HG03575 (cell line): Measurements from ENCODE around the gene RRBP1.

ENCODE experiments used
- ATAC-seq: cut with Tn5 transposase; IDR thresholded peaks from one replicate; pipeline ENCODE4 v1.9.1; 2021; ENCODE audit not compliant: unreplicated experiment, insufficient number of reproducible peaks, low FRiP score; ENCODE audit errors: extremely low read depth

The RRBP1 gene

DNA sequence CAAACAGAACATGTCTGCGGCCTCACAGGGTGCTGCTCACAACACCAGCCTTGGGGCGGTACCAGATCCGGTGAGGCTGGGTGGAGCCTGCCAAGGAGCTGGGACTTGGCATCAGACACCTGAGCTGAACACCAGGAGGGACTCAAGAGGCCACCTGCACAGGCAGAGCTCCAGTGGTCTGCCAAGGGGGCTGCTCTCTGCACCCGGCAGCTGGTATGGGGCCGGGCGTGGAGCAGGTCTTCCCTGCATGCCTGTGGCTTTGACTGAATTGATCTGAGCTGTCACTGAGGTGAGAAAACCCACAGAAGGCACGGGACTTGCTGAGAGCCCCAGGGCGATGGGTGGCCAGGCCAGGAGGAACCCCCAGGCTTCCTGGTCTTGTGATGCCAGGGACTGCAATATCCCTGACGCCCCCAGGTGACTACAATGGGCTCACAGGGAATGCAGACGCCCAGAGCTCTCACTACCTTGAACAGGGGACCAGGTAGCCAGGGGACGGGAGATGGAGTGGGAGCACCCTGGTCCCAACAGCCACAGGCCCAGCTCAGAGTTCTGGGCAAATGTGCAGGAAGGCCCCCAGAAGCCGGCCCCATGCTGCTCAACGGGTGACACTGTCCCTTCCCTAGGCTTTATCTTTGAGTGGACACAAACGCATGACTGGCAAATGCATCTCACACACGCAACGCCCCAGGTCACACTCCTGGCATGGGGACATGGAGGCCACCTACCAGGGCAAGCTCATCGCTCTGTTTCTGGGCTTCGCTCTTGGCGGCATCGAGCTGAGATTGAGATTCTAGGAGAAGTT is 64.0 kb downstream of the RRBP1 start:
- ATAC-seq, result no peak

DNA sequence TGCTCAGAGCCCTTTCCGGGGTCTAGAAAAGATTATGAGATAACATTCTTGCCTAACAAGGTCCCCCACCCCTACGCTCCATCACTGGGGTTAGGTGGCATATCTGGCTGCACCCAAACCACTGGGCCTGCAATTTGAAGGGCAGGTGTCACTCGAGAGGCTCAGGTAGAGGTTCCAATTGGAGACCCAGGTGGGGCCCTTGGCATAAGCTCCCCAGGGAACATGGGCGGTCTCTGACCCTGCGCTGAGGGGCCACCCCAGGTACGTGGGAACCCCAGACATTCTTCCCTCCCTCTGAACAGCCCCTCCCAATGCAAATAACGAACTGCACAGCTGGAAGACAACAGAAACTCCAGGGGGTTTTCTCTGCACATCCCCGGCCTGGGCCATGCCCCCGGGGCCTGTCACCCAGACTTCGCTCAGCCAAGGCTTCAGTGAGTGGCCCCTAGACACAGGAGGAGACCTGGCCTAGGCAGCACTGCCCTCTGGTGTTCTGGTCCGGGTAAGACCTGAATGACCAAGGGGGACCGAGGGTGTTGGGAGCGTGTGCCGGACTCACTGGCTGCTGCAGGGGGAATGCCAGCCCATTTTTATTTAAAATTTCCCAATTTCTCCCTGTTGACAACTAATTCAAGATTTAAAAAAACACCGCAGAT is 64.7 kb downstream of the RRBP1 start:
- no peak for ATAC-seq

DNA sequence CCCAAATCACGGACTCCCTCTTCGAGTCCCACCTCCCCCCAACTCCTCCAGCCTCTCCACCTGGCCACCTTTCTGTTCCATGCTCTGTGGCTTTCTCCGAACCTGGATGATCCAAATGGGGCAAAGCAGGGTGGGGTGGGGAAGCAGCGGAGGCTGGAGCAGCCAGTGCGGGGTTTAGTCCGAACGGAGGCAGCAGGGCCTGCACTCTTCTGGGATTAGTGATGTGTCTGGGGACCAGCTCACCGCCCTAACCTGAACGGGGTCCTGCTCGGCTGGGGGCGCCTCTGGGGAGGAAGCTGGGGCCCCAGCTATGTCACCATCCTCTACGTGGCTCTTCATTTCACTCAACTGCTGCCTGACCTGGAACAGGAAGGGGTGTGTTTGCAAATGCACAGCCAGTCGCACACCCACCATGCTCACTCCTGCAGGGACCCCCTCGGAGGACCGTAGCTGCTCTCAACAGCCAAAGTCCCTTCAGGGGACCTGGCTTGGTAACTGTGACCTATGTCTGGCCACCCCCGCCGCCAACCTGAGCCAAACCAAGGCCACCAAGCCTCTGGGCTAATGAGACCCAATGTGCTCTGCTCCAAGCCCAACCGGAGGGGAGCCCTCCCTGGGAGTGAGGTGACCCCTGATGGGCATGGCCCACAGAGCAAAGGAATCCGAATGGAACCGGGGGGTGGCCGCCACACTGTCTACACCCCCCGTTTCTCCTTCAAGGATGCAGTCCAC is 65.4 kb downstream of the RRBP1 start:
- ATAC-seq, result no peak

DNA sequence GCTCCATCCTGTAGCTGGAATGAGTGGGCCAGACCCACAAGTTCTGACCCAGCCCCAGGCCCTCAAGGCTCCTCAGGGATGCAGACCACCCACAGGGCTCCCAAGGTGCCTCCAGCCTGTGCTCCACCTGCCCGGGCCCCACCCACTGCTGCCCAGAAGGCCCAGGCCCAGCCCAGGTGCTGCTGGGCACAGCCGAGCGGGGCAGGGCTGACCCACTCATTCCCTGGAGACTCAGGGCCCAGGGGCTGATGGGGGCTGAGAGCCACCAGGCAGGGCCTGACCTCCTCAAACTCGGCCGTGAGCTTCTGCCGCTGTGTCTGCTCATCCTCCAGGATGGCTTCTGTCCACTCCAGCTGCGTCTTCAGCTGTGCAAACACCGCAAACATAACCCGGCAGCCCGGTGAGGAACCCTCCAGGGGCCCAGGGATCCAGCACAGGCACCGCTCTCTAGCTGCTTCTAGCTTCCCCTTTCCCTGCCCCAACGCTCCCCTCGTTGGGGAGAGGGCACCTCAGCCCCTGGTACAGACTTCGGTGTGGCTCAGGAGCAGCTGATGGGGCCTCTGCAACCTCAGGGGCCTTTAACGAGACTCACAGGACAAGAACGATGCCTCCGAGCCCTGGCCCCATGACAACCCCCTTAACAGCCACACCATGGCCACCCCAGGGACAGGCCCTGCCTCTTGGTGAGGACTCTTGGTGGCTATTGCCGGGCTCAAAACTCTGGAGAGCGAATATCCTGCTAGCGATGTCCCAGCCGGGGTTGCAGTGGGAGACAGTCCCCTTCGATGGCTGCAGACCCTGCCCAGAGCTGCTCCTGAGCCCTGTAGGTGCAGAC is 66.2 kb downstream of the RRBP1 start:
- ATAC-seq, result no peak

DNA sequence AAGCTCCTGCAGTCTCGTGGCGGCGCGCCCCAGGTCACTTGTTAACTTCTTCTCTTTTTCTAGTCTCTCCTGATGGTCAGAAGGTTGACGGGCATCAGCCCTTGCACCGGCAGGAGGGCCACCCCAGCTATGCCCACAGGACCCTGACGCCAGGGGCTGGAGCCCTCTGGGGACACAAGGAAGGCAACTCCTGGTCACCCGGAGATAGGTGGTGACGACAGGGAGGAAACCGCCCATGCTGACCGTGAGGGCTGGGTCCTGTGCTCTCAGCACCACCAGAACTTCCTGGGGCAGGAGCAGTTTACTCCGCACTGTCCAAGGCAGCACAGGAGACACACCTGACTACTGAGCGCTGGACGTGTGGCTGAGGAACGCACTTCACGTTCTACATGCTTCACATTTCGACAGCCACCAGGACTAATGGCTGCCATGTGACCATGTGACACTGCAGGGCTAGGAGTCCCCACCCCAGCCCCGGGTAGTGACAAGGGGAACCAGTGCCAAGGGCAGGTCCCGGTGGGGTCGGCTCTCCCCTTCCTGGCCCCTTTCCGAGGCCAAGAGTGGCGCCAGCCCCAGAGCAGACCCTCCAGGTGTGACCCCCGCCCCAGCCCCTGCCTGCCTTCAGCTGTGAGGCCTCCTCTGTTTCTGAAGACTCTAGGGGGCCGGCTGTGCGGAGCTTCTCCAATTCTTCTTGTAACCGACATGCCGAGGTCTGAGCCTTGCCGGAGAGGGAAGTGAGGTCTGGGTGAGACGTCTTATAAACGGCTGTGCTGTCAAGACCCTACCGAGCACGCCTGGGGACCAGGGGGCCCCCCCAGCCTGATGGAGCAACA is 67.0 kb downstream of the RRBP1 start:
- no peak for ATAC-seq

DNA sequence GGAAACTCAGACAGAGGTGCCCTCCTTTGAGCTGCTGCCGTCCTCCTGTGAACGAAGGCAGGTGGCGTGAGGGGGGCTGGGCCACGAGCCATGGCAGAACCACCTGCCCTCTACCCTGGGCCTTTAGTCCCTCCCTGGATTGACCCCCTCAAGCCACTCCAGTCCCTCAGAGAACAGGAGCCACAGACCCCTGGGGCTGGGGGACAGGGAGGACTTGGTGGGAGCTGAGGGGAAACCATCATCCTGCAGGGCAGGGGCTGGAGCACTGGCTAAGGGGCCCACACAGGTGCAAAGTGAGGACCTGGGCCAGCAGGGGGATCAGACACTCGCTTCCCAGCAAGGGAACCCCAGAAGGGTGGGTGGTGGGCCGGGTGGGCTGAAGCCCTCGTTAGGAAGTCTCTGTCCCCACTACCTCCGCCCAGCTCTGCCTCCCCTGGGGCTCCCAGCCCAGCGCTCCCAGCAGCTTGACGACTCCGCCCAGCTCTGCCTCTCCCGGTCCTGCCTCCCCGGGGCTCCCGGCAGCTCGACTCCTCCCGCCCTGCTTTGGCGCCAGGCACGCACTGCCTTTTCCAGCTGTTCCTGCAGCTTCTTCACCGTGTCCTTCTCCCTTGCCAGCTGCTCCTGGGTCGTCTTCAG is 67.7 kb downstream of the RRBP1 start:
- no peak for ATAC-seq

DNA sequence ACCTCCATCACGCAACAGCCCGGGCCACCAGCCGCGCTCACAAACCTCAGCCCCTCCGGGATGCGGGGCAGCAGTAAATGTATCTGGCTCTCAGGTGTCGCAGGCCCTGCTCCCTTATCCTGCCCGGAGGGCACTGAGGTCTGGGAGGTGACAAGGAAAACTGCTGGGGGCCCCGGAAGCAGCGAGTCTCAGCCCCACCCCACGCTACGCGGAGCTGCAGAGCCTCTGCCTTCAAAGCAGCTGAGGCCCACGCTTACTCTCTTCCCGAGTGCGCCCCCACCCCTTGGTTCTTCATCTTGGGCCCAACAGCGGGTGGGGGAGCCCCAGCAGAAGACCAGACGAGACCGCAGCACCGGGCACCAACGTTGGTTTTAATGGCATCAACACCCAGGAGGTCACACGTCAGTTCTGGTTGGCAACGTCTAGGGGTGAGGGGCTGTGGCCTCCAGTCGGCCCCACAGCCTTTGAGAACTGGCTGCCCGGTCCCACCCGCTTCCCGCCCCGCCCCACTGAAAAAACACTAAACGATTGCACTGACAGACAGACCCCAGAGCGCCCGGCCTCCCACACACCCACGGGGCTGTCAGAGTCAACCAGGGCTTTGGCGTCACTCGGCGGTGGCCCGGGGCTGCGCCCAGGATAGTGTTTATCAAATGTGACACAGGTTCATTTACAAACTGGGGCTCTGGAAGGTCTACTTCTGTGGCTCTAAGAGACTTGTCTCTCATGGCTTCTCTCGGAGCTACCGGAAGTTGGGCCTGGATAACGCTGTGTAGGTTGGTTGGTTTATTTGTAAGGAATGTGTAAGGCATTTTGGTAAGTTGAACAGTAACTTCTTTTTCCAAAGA is 68.5 kb downstream of the RRBP1 start:
- no peak for ATAC-seq

DNA sequence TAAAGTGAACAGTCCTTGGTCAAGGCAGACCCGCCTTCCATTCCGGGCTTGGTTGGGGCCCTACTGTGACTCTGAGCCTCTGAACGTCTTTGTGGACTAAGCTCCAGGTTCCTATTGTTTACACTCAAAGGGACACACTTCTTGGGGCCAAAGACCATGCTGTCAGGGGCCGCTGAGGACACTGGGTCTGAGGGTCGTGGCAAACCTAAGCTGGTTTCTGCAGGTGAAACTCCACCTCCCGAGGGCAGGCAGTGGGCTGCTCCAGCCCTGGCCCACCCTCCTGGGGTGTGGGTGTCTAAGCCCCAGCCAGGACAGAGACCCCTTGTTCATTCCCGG is 69.1 kb downstream of the RRBP1 start:
- no peak for ATAC-seq

DNA sequence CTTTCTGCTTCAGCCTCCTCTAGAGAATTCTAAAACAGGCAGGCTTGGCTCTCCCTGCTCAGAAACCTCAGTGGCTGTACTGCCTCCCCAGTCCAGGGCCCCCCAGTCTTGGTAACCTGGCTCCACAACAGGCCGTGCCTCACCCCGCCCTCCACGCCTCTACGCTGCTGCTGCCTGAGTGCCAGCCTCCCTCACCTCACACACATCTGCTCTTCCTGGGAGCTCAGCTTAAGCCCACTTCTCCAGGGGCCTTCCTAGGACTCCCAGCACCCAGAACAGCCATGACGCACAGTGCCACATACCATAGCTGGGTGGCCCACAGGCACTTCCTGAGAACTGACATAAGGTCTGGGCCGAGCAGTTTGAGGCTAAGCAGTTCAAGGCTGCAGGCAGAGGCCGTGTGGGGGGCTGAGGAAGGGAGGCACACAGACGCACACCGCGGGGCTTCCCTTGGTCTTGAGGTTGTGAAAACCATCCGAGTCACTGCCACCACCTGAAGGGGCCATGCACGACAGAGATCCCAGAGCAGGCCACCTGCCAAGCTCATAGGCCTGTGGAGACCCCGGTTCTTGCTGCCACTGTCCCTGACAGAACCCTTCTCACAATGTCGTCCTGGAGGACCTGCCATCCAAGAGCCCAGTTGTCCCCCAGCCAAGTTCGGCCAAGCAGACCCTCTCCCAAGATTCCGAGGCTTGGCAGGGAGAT is 69.6 kb downstream of the RRBP1 start:
- ATAC-seq, result no peak

DNA sequence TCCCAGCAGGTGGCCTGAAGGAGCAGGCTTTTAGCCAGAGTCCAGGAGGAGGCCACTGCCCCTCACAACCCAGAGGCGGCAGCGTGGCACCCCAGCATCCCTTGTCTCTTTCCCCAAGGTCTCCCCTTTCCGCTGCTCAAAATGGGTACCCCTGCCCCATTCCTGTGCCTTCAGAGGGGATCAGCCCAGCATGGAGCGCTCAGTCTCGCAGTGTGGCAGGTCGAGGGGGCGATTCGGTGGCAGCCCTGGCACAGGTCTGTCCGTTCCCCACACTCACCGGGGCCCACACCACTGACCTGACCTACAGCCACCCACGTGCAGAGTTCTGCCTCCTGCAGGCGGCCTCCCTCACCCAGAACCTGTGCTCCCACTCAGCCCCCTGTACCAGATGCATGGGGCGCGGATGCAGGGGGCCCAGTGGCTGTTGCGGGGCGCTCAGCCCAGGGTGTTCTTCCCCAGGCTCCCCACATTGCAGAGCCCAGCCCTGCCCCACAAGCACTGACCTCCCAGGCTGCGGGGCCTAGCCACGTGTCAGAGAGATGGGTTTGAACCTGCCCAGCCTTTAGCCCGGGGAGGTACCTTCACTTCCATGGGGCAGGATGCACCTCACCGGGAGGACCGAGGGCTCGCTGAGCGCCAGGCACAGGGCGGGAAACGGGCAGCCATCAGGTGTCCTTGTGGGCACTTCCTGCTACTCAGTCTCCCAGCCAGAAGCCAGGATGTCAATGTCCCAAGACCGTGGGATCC is 70.3 kb downstream of the RRBP1 start:
- ATAC-seq, result no peak

DNA sequence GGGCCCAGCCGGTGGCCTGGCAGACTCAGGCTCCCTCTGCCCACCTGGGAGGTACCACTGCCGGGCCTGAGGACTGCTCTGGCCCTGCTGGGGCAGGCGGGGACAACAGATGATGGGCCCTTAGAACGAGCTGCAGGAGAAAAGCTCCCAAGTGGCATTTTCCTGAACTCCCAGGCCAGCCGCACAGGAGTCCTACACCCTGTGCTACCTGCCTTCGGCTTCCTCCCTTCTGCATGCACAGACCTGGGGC is 70.8 kb downstream of the RRBP1 start:
- ATAC-seq, result no peak

DNA sequence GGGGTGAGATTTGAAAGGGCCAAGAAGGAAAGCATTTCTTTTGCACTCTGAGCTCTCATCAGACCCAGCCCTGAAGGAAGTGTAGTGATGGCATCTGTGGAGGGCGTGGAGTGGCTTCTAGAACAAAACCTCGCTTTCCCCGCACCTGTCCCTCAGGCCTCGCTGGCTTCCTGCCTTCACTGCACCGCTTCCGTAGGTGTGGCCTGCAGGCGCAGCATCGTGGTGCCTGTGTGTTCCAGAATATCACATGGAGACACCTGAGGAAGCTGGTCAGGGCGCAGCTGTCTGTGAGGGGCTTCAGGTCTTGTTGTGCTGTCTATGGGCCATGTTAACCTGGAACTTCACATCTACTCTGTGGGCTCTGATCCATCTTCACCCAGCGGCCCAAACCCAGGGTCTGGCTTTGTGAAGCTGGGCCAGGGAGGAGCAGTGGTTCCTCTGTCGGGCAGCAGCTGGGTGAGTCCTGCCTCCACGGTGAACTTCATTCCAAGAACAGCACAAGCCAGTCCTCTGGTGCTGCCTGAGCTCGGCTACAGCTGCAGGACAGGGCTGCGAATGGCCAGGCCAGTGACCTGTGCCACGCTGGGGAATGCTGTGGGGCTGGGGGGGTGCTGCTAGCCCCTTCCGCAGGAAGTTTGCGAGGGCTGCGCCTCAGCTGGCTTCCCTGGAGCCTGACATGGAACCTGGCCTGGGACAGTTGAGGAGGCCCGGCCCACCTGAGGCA is 71.3 kb downstream of the RRBP1 start:
- ATAC-seq, result no peak

DNA sequence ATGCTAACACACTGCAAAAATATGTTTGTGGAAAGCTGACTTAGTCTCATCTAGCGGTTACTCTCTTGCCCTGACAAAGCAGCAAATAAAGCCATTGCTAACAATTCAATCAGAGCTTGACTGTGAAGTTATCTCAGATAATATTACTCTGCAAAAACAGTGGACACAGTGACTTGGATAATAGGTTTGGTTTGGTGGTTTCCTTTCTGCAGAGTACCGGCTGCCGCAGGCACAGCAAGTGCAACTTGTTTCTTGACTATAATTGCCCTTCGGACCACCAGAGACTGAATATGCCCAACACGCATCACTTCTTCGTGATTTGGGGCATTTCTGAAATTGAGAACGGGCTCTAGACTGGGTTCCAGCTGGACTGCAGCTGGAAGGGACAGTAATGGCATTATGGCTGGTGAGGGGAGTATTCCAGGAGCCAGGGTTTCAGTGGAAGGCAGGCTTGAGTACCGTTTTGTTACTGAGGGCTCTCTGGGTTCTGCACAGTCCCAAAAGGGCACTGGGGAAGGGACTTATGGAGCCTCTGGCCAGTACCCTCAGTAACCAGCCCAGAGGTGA is 72.1 kb downstream of the RRBP1 start:
- no peak for ATAC-seq

DNA sequence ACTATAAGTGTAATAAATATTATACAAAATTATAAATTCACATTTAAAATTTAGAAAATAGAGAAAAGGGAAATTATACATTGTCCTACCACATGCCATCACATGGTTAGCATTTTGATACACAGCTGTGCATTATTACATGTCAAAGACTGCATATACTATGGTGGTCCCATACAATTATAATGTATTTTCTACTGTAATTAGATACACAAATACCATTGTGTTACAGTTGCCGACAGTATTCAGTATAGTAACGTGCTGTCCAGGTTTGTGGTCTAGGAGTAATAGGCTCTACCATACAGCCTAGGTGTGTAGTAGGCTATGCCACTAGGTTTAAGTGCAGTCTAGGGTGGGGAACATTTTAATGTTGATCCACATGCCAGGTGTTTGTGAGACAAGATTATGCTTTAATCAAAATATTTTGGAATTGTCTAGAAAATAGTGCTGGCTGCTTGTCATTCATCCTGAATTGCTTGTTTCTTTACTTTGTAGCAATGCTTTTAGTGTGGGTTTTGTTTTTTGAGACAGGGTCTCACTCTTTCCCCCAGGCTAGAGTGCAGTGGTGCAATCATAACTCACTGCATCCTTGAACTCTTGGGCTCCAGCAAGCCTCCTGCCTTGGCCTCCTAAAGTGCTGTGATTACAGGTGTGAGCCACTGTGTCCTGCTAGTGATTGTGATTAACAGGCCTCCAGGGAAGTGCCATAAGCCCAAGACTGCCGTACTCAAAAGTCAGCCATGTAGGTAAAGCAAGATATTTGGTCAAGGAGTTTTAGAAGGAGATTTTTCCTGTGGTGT is 73.1 kb downstream of the RRBP1 start:
- no peak for ATAC-seq

DNA sequence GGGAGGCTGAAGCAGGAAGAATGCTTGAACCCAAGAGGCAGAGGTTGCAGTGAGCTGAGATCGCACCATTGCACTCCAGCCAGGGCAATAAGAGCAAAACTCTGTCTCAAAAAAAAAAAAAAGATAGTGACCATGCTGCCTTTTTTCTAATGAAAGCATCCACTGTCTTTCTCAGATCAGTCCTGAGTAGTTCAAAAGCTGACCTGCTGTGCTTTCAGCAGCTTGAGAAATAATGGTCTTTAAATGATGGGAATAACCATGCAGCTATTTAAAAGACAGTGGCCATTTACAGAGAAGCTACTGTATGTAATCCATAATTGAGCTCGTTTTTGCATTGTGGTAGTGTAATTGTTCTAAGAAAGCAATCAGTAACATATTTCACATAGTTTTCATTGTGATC is 76.0 kb downstream of the RRBP1 start:
- no peak for ATAC-seq
